Muscle of leg (tissue), 11 donors: ENCODE data around the gene ATAD3A. TPM values are rescaled to one million over a fixed set of nuclear protein-coding genes. Genes with fewer than 3 reads are reported as not detected.
"Not testable (repeated sequence)": the region's sequence is repeated elsewhere in the genome, so short reads cannot be mapped to it uniquely, and the experiment has no call there.

Experiments used
- DNase-seq: peaks from one replicate; pipeline ENCODE4 v3.0.0; 2013
- H3K27ac ChIP-seq: one replicate; pipeline ENCODE4 v1.5.1; 2013; ENCODE audit warnings: mild to moderate bottlenecking, low read length, control low read depth
- H3K27me3 ChIP-seq: one replicate; pipeline ENCODE4 v1.6.1; 2013; ENCODE audit warnings: low read length; ENCODE audit not compliant: control insufficient read depth, insufficient read depth
- H3K36me3 ChIP-seq: one replicate; pipeline ENCODE4 v1.6.1; 2013; ENCODE audit warnings: low read length; ENCODE audit not compliant: control insufficient read depth, insufficient read depth
- H3K4me1 ChIP-seq: one replicate; pipeline ENCODE4 v1.6.1; 2013; ENCODE audit warnings: low read length; ENCODE audit not compliant: control insufficient read depth, insufficient read depth
- H3K4me3 ChIP-seq: one replicate; pipeline ENCODE4 v1.5.1; 2013; ENCODE audit warnings: low read length, control low read depth
- H3K9me3 ChIP-seq: replicated peaks from 2 replicates; pipeline ENCODE4 v1.6.1; 2013; ENCODE audit warnings: low read depth, low read length; ENCODE audit not compliant: control insufficient read depth
- WGBS: methylation state at CpG from one replicate; pipeline ENCODE4 v1.1.5; 2013; ENCODE audit warnings: missing lambda C conversion rate; ENCODE audit not compliant: insufficient coverage; 5-methylcytosine and 5-hydroxymethylcytosine counted together
- polyA plus RNA-seq, 8 donors: library from polyadenylated mRNA; unstranded; fragments of 120-200 nt; gene quantifications; one replicate each; pipeline versions ENCODE4 v1.2.1 to v1.2.3, GENCODE V29; 2013; ENCODE audit warnings: inconsistent platforms in 1 of 8, low replicate concordance in 1 of 8; ENCODE audit not compliant: insufficient read length in 8 of 8, insufficient read depth in 1 of 8
- total RNA-seq: library from RNA; stranded (reverse); fragments of 120-200 nt; gene quantifications from one replicate; pipeline ENCODE4 v1.2.4, GENCODE V29; 2013

Gene ATAD3A
- total and polyA plus RNA-seq, 9 donors: 13.5 to 22.0 (median 20.5) TPM

DNA sequence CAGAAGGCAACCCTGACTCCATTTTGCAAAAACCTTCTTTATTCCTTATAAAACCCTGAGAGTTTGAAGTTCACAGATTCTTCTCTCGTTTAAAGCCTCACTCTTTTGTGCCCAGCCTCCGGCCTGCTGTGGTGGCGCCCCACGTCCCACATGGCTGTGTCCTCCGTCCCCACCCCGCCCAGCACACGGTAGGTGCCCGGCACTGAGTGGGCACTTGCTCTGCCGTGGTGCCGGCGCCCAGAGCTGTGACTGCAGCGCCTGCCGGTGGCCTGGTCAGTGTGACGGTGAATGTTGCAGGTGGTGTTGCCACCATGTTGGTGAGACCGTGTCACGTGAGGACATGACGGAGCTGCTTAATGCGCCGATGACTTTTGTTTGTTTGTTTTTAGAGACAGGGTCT, 9.4 kb downstream of the ATAD3A start:
- 93% methylated on average over 17 of the region's 19 CpGs for WGBS
- no peak overlapping the region for H3K4me3 ChIP-seq
- peaks cover 44% of the 10 kb centered on the region for H3K36me3 ChIP-seq
- DNase-seq: no peak
- H3K27ac ChIP-seq: no peak overlapping the region
- no peaks in the 10 kb centered on the region for H3K4me1 ChIP-seq
- no peaks in the 10 kb centered on the region for H3K27me3 ChIP-seq
- H3K9me3 ChIP-seq: no peaks in the 10 kb centered on the region

DNA sequence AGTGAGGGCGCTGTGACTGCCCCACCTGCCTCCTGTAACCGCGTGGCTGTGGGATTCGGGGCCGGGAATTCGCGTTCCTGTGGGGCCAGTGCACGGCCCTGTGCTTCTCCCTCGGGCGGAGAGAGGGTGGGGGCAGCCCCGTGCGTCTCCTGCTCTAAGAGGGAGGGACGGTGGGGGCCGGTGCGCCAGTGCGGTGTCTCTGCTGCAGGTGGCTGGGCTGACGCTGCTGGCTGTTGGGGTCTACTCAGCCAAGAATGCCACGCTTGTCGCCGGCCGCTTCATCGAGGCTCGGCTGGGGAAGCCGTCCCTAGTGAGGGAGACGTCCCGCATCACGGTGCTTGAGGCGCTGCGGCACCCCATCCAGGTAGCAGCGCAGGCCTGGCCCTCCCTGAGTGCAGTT, 10.6 kb downstream of the ATAD3A start:
- not testable (repeated sequence) for DNase-seq, H3K9me3 ChIP-seq, H3K4me3 ChIP-seq, H3K4me1 ChIP-seq, H3K27ac ChIP-seq, H3K27me3 ChIP-seq
- H3K36me3 ChIP-seq: peaks cover 45% of the 10 kb centered on the region
- 87% methylated on average over 12 of the region's 30 CpGs for WGBS

DNA sequence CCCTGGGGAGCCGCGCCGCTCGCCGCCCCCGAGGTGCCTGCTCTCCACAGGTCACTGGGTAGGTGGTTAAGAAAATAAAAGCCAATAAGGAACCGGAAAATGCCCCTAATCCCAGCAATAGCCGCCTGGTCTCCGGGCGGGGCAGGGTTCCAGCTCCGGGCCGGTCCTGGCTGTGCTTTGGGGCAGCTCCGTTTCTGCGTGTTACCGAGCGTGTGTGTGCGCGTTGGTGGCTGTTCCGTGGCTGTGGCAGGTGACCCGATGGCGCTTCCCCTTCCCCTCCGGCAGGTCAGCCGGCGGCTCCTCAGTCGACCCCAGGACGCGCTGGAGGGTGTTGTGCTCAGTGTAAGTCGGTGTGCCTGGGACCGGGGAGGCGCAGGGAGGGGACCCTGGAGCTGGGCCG, 11.3 kb downstream of the ATAD3A start:
- not testable (repeated sequence) for H3K27me3 ChIP-seq, DNase-seq, H3K4me3 ChIP-seq, H3K4me1 ChIP-seq, H3K9me3 ChIP-seq, H3K27ac ChIP-seq
- WGBS: 98% methylated on average over 15 of the region's 31 CpGs
- peaks cover 44% of the 10 kb centered on the region for H3K36me3 ChIP-seq

DNA sequence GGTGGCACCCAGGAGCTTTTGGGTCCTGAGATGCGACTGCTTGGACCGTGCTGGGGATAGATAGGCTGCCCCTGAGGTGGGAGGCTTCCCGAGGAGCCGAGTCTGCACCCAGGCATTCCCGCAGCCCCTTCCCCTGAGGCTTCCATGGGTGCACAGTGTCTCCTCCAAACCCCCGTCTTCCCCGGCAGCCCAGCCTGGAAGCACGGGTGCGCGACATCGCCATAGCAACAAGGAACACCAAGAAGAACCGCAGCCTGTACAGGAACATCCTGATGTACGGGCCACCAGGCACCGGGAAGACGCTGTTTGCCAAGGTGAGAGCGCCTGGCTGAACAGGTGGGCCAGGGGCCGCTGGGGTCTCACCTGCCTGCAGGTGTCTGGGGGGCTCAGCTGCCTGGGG, 11.7 kb downstream of the ATAD3A start:
- H3K4me3 ChIP-seq, H3K27me3 ChIP-seq, H3K9me3 ChIP-seq, DNase-seq, H3K4me1 ChIP-seq, H3K27ac ChIP-seq: not testable (repeated sequence)
- 86% methylated on average over 13 of the region's 17 CpGs for WGBS
- H3K36me3 ChIP-seq: peaks cover 47% of the 10 kb centered on the region

DNA sequence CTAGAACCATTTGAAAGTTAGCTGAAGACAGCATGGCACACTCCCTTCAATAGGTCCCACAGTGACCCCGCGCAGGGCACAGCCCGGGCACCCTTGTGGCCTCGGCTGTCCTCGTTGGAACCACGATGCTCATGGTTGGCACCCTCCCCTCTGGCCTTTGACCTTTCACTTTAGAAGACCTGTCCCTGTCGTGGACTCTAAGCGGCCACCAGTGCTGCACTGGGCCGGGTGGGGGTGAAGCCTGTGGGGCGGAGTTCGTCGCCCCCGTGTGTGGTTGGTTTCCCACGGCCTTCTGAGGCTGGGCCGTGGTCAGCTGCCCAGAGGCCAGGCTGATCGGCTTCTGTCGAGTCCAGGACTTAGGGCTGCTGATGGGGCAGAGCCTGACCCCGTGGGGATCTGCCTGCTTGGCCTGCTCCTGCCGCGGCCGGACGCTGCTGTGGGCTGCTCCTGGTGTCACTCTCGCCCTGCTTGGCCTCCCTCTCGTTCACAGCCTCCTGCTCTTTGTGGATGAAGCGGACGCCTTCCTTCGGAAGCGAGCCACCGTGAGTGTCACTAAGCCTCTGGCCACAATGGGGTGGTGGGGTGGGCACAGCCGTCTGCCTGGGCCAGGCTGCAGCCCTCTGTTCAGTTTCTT, 12.9 kb downstream of the ATAD3A start:
- not testable (repeated sequence) for DNase-seq, H3K27ac ChIP-seq, H3K9me3 ChIP-seq, H3K27me3 ChIP-seq, H3K4me3 ChIP-seq, H3K4me1 ChIP-seq
- WGBS: 94% methylated on average over 22 of the region's 30 CpGs
- peaks cover 58% of the 10 kb centered on the region for H3K36me3 ChIP-seq

DNA sequence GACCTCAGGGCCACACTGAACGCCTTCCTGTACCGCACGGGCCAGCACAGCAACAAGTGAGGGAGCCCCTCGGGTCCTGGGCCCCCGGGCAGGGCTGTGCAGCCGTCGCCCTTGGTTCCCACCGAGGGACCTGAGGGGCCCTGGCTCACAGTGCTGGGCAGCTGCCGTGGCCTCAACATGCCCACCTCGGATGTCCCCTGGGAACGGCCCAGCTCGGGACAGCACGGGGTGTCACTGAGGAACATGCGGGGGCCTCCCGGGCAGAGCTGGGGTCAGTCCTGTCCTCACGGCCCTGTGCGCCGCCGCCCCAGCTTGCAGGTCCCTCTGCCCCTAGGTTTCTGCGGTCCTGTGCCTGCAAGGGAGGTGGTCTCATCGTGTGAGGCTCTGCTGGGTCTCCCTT, 14.5 kb downstream of the ATAD3A start:
- not testable (repeated sequence) for H3K27ac ChIP-seq, H3K4me3 ChIP-seq, H3K4me1 ChIP-seq, H3K27me3 ChIP-seq, H3K9me3 ChIP-seq, DNase-seq
- WGBS: 90% methylated on average over 5 of the region's 21 CpGs
- peaks cover 46% of the 10 kb centered on the region for H3K36me3 ChIP-seq

DNA sequence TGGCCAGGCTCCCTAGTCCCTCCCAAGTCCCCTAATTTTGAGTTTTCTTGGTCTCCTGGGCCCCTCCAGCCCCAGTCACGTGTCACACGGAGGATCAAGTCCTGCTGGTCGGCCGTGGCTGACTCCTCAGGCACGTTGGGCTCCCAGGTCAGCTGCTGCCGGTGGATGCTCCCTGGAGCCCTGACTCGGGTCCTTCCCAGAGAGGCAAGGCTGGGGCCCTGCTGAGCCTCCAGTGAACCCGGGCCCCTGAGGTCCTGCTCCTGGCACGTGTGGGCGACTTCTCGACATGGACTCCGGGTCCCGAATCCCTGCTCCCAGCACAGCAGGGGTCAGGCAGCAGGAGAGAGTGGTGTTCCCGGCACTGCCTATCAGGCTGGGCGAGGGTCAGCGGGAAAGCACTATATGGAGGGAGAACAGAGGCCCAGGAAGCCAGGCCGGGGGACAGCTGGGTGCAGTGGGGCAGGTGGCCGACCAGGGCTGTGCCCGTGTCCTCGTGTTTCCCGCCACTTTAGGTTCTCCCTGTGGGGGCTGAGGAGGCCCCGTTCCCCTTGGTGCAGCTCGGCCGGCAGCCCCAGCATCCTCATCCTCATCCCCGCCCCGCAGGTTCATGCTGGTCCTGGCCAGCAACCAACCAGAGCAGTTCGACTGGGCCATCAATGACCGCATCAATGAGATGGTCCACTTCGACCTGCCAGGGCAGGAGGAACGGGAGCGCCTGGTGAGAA, 15.3 kb downstream of the ATAD3A start:
- 83% methylated on average over 23 of the region's 31 CpGs for WGBS
- Histone ChIP-seq H3K27me3 (no peaks in the 10 kb centered on the region), H3K9me3 (peaks cover 5% of the 10 kb centered on the region), H3K4me1 (no peaks in the 10 kb centered on the region), H3K27ac (no peak overlapping the region), H3K36me3 (peaks cover 42% of the 10 kb centered on the region), H3K4me3 (no peak overlapping the region)
- no peak for DNase-seq

DNA sequence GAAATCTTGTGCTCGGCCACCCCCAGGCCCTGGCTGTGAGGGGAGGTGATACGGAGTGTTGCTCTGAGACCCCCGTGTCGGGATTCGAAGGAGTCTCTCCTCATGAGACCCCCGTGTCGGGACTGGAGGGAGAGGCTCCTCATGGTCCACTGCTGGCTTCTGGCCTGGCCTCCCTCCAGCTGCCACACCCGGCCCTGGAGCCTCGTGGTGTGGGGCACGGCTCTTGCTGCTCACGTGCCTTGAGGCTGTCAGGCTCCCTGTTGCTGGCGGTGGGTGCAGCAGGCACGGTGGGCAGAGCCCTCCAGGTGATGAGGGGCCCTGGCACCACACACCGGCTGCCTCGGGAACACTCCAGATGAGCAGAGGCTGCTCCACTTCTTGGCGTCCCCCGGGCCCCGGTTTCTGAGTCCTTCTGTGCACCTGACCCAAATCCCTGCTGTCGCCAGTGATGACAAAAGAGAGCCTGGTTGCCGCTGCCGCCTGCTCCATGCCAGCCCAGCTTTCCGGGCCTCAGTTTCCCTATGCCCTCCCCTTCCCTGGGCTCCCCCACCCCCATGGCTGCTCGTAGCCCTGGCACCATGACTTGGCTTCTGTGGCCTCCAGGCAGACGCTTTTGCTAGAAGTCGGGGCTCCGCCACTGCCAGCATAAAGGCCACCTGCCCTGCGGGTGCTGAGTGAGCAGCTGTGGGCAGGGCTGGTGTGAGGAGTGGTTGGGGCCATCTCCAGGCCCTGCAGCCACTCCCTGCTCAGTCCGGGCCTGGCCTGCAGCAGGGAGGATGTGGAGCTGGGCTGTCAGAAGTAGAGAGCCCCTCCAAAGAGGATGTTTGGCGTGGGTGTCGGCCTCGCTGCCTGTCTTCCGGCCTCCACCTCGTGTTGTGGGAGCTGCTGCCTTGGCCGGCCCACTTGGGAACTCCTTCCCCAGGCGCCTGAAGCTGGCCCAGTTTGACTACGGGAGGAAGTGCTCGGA, 16.6 kb downstream of the ATAD3A start:
- H3K9me3 ChIP-seq: peaks cover 5% of the 10 kb centered on the region
- peaks cover 3% of the 10 kb centered on the region for H3K4me1 ChIP-seq
- WGBS: 84% methylated on average over 28 of the region's 37 CpGs
- no peak overlapping the region for H3K4me3 ChIP-seq
- no peak for DNase-seq
- no peak overlapping the region for H3K27ac ChIP-seq
- H3K36me3 ChIP-seq: peaks cover 42% of the 10 kb centered on the region
- no peaks in the 10 kb centered on the region for H3K27me3 ChIP-seq

DNA sequence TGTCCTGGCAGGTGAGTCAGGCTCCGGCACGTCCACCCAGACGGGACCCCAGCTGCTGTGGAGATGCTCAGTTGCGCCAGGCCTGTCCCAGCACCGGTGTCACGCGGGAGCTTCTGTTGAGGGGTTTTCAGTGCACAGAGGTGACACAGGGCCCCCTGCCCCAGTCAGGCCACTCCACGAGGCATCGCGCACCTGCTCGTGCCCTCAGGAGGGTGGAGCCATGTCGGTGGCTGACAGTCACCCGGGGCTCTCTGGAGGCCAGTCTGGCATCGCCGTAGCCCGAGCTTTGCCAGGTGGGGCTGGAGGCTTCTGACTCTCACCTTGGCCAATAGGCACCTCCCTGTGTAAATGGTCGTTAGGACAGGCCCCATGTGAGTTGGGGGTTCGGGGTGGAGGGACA, 17.4 kb downstream of the ATAD3A start:
- Histone ChIP-seq H3K36me3 (peaks cover 41% of the 10 kb centered on the region), H3K9me3 (peaks cover 5% of the 10 kb centered on the region), H3K4me3 (no peak overlapping the region), H3K27ac (no peak overlapping the region), H3K4me1 (peaks cover 3% of the 10 kb centered on the region), H3K27me3 (no peaks in the 10 kb centered on the region)
- DNase-seq: no peak
- 98% methylated on average over 12 of the region's 18 CpGs for WGBS

DNA sequence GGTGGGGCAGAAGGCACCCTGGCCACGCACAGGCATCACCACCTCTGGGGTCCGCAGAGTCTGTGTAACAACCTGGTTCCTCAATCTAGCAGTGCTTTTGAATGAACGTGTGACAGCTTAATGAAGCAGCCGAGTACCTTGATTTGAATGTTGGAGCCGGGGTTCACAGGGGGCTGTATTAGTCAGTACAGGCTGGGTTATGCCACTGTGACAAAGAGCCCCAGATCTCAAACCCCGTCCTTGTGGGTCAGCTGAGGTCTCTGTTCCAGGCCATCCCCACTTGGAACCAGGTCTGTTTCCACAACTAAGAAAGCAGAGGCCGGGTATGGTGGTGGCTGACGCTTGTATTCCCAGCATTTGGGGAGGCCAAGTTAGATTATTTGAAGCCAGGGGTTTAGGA, 18.0 kb downstream of the ATAD3A start:
- Histone ChIP-seq H3K4me3 (no peak overlapping the region), H3K4me1 (peaks cover 3% of the 10 kb centered on the region), H3K9me3 (peaks cover 5% of the 10 kb centered on the region), H3K27ac (no peak overlapping the region), H3K27me3 (no peaks in the 10 kb centered on the region), H3K36me3 (peaks cover 38% of the 10 kb centered on the region)
- 100% methylated on average over 3 of the region's 8 CpGs for WGBS
- DNase-seq: no peak
